ENCODE results near the gene ZBTB46.
"Not testable (repeated sequence)": the region's sequence is repeated elsewhere in the genome, so short reads cannot be mapped to it uniquely, and the experiment has no call there.

The ZBTB46 gene

GRCh38 chr20:63814891-63815614 is 16.0 kb downstream of the ZBTB46 start:
- no CpG with 5 or more reads among the region's 8 CpGs for WGBS (ENCODE audit: insufficient coverage, insufficient read length)
- Histone ChIP-seq H3K36me3 (ENCODE audit: control insufficient read depth, insufficient read depth, low read length) (no peaks in the 10 kb centered on the region), H3K27me3 (ENCODE audit: control insufficient read depth, insufficient read depth, low read length) (no peaks in the 10 kb centered on the region), H3K9me3 (ENCODE audit: control insufficient read depth, insufficient read depth, low read length) (no peaks in the 10 kb centered on the region), H3K4me1 (ENCODE audit: control insufficient read depth, insufficient read depth, low read length) (no peaks in the 10 kb centered on the region), H3K27ac (ENCODE audit: low read length) (no peak overlapping the region), H3K4me3 (ENCODE audit: low read length) (no peak overlapping the region)
- DNase-seq (ENCODE audit: low read depth, low spot score): no peak

GRCh38 chr20:63811491-63811875 is 19.6 kb downstream of the ZBTB46 start:
- Histone ChIP-seq H3K36me3 (ENCODE audit: control insufficient read depth, insufficient read depth, low read length) (no peaks in the 10 kb centered on the region), H3K27me3 (ENCODE audit: control insufficient read depth, insufficient read depth, low read length) (no peaks in the 10 kb centered on the region), H3K4me3 (ENCODE audit: low read length) (no peak overlapping the region), H3K27ac (ENCODE audit: low read length) (no peak overlapping the region), H3K4me1 (ENCODE audit: control insufficient read depth, insufficient read depth, low read length) (no peaks in the 10 kb centered on the region), H3K9me3 (ENCODE audit: control insufficient read depth, insufficient read depth, low read length) (no peaks in the 10 kb centered on the region)
- WGBS (ENCODE audit: insufficient coverage, insufficient read length): no CpG with 5 or more reads among the region's 8 CpGs
- no peak for DNase-seq (ENCODE audit: low read depth, low spot score)

DNA sequence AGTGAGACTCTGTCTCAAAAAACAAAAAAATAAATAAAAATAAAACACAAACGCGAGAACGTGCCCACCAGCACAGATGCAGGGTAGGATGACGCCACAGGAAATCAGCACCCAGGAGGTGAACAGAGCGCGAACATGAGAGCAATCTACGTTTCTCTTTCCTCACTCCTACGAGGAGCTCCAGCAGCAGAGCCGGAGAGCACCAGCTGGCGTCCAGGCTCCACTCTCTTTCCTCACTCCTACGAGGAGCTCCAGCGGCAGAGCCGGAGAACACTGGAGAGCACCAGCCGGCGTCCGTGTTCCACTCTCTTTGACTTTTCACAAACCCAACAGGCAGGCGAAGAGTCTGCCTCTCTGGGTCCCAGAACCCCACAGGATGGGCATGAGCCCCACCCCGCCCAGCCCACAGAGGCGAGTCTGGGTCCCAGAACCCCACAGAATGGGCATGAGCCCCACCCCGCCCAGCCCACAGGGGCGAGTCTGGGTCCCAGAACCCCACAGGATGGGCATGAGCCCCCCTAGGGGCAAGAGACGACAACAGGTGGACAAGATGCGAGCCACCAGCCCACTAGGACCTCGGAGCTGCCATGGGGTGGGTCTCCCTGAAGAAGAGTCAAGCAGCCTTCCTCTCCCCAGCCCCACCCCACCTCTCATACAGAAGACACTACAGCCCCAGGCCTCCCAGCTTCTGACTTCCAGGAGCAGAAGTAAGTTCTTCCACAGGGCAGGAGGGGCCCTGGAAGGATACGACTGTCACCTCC is 20.2 kb downstream of the ZBTB46 start:
- DNase-seq (ENCODE audit: low read depth, low spot score): no peak
- Histone ChIP-seq H3K27me3 (ENCODE audit: control insufficient read depth, insufficient read depth, low read length) (no peaks in the 10 kb centered on the region), H3K36me3 (ENCODE audit: control insufficient read depth, insufficient read depth, low read length) (no peaks in the 10 kb centered on the region), H3K4me3 (ENCODE audit: low read length) (no peak overlapping the region), H3K27ac (ENCODE audit: low read length) (no peak overlapping the region), H3K4me1 (ENCODE audit: control insufficient read depth, insufficient read depth, low read length) (no peaks in the 10 kb centered on the region), H3K9me3 (ENCODE audit: control insufficient read depth, insufficient read depth, low read length) (no peaks in the 10 kb centered on the region)
- no CpG with 5 or more reads among the region's 25 CpGs for WGBS (ENCODE audit: insufficient coverage, insufficient read length)

DNA sequence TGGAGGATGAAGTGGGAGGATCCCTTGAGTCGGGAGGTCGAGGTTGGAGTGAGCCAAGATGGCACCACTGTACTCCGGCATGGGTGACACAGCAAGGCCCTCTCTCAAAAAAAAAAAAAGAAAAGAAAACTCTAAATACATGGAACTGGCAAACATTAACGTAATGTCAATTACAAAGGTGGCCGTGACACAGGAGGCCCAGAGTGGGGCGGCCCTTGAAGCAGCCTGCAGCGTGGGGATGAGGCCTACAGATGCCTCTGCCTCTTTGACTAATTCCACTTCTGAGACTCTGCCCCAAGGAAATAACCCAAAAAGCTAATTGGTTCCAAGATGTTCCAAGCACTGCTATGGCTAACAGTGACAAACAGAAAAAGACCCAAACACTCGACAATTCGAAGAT is 21.2 kb downstream of the ZBTB46 start:
- Histone ChIP-seq H3K9me3 (ENCODE audit: control insufficient read depth, insufficient read depth, low read length) (no peaks in the 10 kb centered on the region), H3K27me3 (ENCODE audit: control insufficient read depth, insufficient read depth, low read length) (no peaks in the 10 kb centered on the region), H3K36me3 (ENCODE audit: control insufficient read depth, insufficient read depth, low read length) (no peaks in the 10 kb centered on the region), H3K4me1 (ENCODE audit: control insufficient read depth, insufficient read depth, low read length) (no peaks in the 10 kb centered on the region), H3K4me3 (ENCODE audit: low read length) (no peak overlapping the region), H3K27ac (ENCODE audit: low read length) (no peak overlapping the region)
- no CpG with 5 or more reads among the region's 9 CpGs for WGBS (ENCODE audit: insufficient coverage, insufficient read length)
- DNase-seq (ENCODE audit: low read depth, low spot score): no peak

- Histone ChIP-seq H3K36me3 (ENCODE audit: control insufficient read depth, insufficient read depth, low read length) (no peaks in the 10 kb centered on the region), H3K27ac (ENCODE audit: low read length) (no peak overlapping the region), H3K9me3 (ENCODE audit: control insufficient read depth, insufficient read depth, low read length) (no peaks in the 10 kb centered on the region), H3K4me3 (ENCODE audit: low read length) (no peak overlapping the region), H3K4me1 (ENCODE audit: control insufficient read depth, insufficient read depth, low read length) (no peaks in the 10 kb centered on the region), H3K27me3 (ENCODE audit: control insufficient read depth, insufficient read depth, low read length) (no peaks in the 10 kb centered on the region)
- no peak for DNase-seq (ENCODE audit: low read depth, low spot score)
- no CpG with 5 or more reads among the region's 31 CpGs for WGBS (ENCODE audit: insufficient coverage, insufficient read length)
Observed at GRCh38 chr20:63808964-63809674, 21.9 kb downstream of the ZBTB46 start.

GRCh38 chr20:63808145-63808724 is 22.8 kb downstream of the ZBTB46 start:
- Histone ChIP-seq H3K36me3 (ENCODE audit: control insufficient read depth, insufficient read depth, low read length) (no peaks in the 10 kb centered on the region), H3K27ac (ENCODE audit: low read length) (no peak overlapping the region), H3K27me3 (ENCODE audit: control insufficient read depth, insufficient read depth, low read length) (no peaks in the 10 kb centered on the region), H3K9me3 (ENCODE audit: control insufficient read depth, insufficient read depth, low read length) (no peaks in the 10 kb centered on the region), H3K4me1 (ENCODE audit: control insufficient read depth, insufficient read depth, low read length) (no peaks in the 10 kb centered on the region; the same call in 1 of the 2 replicates), H3K4me3 (ENCODE audit: low read length) (no peak overlapping the region)
- WGBS (ENCODE audit: insufficient coverage, insufficient read length): no CpG with 5 or more reads among the region's 38 CpGs
- no peak for DNase-seq (ENCODE audit: low read depth, low spot score)

- H3K27me3 ChIP-seq (ENCODE audit: control insufficient read depth, insufficient read depth, low read length): no peaks in the 10 kb centered on the region
- H3K4me3 ChIP-seq (ENCODE audit: low read length): no peak overlapping the region
- no peaks in the 10 kb centered on the region for H3K36me3 ChIP-seq (ENCODE audit: control insufficient read depth, insufficient read depth, low read length)
- no peak for DNase-seq (ENCODE audit: low read depth, low spot score)
- H3K9me3 ChIP-seq (ENCODE audit: control insufficient read depth, insufficient read depth, low read length): no peaks in the 10 kb centered on the region
- H3K27ac ChIP-seq (ENCODE audit: low read length): no peak overlapping the region
- H3K4me1 ChIP-seq (ENCODE audit: control insufficient read depth, insufficient read depth, low read length): no peaks in the 10 kb centered on the region; the same call in 1 of the 2 replicates
- no CpG with 5 or more reads among the region's 23 CpGs for WGBS (ENCODE audit: insufficient coverage, insufficient read length)
Observed at GRCh38 chr20:63807654-63808053, 23.4 kb downstream of the ZBTB46 start.

- DNase-seq (ENCODE audit: low read depth, low spot score): no peak
- Histone ChIP-seq H3K4me1 (ENCODE audit: control insufficient read depth, insufficient read depth, low read length) (no peaks in the 10 kb centered on the region; the same call in 1 of the 2 replicates), H3K27me3 (ENCODE audit: control insufficient read depth, insufficient read depth, low read length) (no peaks in the 10 kb centered on the region), H3K27ac (ENCODE audit: low read length) (no peak overlapping the region), H3K4me3 (ENCODE audit: low read length) (no peak overlapping the region), H3K9me3 (ENCODE audit: control insufficient read depth, insufficient read depth, low read length) (no peaks in the 10 kb centered on the region), H3K36me3 (ENCODE audit: control insufficient read depth, insufficient read depth, low read length) (no peaks in the 10 kb centered on the region)
- no CpG with 5 or more reads among the region's 8 CpGs for WGBS (ENCODE audit: insufficient coverage, insufficient read length)
Observed at GRCh38 chr20:63804308-63804636, 26.8 kb downstream of the ZBTB46 start.

- H3K36me3 ChIP-seq (ENCODE audit: control insufficient read depth, insufficient read depth, low read length): no peaks in the 10 kb centered on the region
- H3K27me3 ChIP-seq (ENCODE audit: control insufficient read depth, insufficient read depth, low read length): no peaks in the 10 kb centered on the region
- no peak for DNase-seq (ENCODE audit: low read depth, low spot score)
- no peak overlapping the region for H3K27ac ChIP-seq (ENCODE audit: low read length)
- H3K9me3 ChIP-seq (ENCODE audit: control insufficient read depth, insufficient read depth, low read length): no peaks in the 10 kb centered on the region
- H3K4me3 ChIP-seq (ENCODE audit: low read length): no peak overlapping the region
- WGBS (ENCODE audit: insufficient coverage, insufficient read length): no CpG with 5 or more reads among the region's 51 CpGs
- H3K4me1 ChIP-seq (ENCODE audit: control insufficient read depth, insufficient read depth, low read length): no peaks in the 10 kb centered on the region; the same call in 1 of the 2 replicates
Observed at GRCh38 chr20:63802469-63803240, 28.4 kb downstream of the ZBTB46 start.

DNA sequence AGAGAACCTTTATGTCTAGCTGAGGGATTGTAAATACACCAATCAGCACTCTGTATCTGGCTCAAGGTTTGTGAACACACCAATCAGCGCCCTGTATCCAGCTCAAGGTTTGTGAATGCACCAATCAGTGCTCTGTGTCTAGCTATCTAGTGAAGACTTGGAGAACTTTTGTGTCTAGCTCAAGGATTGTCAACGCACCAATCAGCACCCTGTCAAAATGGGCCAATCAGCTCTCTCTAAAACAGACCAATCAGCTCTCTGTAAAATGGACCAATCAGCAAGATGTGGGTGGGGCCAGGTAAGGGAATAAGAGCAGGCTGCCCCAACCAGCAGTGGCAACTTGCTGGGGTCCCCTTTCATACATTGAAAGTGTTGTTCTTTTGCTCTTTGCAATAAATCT is 29.9 kb downstream of the ZBTB46 start:
- H3K27me3 ChIP-seq (ENCODE audit: control insufficient read depth, insufficient read depth, low read length); H3K36me3 ChIP-seq (ENCODE audit: control insufficient read depth, insufficient read depth, low read length); DNase-seq (ENCODE audit: low read depth, low spot score); H3K9me3 ChIP-seq (ENCODE audit: control insufficient read depth, insufficient read depth, low read length); H3K27ac ChIP-seq (ENCODE audit: low read length); H3K4me1 ChIP-seq (ENCODE audit: control insufficient read depth, insufficient read depth, low read length); H3K4me3 ChIP-seq (ENCODE audit: low read length): not testable (repeated sequence)
- WGBS (ENCODE audit: insufficient coverage, insufficient read length): no CpG with 5 or more reads among the region's 2 CpGs
